ENCODE results near the gene DOCK11.

DNA sequence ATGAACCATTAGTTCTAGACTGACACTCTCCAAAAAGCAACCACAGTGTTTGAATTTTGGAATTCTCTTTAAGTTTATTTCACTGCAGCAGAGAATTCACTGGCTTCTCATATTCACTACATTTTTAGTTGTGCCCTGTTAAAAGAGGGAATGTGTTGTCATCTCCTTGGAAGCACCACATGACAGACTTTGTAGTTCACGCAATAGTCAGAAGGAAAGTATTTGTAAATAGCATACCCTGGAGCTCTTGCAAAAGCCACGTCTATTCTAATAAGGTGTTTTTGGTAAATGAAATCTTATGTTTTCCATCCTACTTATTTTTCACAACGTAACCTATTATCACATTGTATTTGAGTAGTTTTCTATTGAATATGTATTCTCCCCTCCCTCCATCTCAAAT, 25.8 kb downstream of the DOCK11 start:
- TF ChIP-seq, protein P1, sequence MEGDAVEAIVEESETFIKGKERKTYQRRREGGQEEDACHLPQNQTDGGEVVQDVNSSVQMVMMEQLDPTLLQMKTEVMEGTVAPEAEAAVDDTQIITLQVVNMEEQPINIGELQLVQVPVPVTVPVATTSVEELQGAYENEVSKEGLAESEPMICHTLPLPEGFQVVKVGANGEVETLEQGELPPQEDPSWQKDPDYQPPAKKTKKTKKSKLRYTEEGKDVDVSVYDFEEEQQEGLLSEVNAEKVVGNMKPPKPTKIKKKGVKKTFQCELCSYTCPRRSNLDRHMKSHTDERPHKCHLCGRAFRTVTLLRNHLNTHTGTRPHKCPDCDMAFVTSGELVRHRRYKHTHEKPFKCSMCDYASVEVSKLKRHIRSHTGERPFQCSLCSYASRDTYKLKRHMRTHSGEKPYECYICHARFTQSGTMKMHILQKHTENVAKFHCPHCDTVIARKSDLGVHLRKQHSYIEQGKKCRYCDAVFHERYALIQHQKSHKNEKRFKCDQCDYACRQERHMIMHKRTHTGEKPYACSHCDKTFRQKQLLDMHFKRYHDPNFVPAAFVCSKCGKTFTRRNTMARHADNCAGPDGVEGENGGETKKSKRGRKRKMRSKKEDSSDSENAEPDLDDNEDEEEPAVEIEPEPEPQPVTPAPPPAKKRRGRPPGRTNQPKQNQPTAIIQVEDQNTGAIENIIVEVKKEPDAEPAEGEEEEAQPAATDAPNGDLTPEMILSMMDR (IDR thresholded peaks at IDR 0.05), result no peak
- TF ChIP-seq POLR2A (IDR thresholded peaks at IDR 0.05), result no peak

Data from body of pancreas (tissue), 4 donors.